Smooth muscle cell (in vitro differentiated cells): ENCODE data around the gene MYO15A. TPM values are rescaled to one million over a fixed set of nuclear protein-coding genes. Genes with fewer than 3 reads are reported as not detected.

Source experiments
- DNase-seq: peaks from one replicate; lab custom pipeline; 2025; ENCODE audit not compliant: unreplicated experiment; lab: John Stamatoyannopoulos, UW
- H2AFZ ChIP-seq: fragments of 200-600 bp; sonication (generic); 2 replicates; pipeline ENCODE4 v1.6.0; 2016; ENCODE audit warnings: antibody characterized with exemption, low read depth, mild to moderate bottlenecking
- H3F3A ChIP-seq: fragments of 200-600 bp; sonication (generic); 2 replicates; pipeline ENCODE4 v1.6.0; 2017; ENCODE audit warnings: antibody characterized with exemption, low read depth
- H3K27ac ChIP-seq: fragments of 200-600 bp; sonication (generic); 2 replicates; pipeline ENCODE4 v1.5.1; 2016; ENCODE audit warnings: low read depth, mild to moderate bottlenecking
- H3K27me3 ChIP-seq: fragments of 200-600 bp; sonication (generic); 2 replicates; pipeline ENCODE4 v1.6.1; 2016; ENCODE audit warnings: low read depth, mild to moderate bottlenecking
- H3K36me3 ChIP-seq: fragments of 200-600 bp; sonication (generic); 2 replicates; pipeline ENCODE4 v1.5.1; 2016; ENCODE audit warnings: low read depth
- H3K4me1 ChIP-seq: fragments of 200-600 bp; sonication (generic); 2 replicates; pipeline ENCODE4 v1.5.1; 2016; ENCODE audit warnings: low read depth
- H3K4me2 ChIP-seq: fragments of 200-600 bp; sonication (generic); 2 replicates; pipeline ENCODE4 v1.6.0; 2016; ENCODE audit warnings: mild to moderate bottlenecking
- H3K4me3 ChIP-seq: fragments of 200-600 bp; sonication (generic); 2 replicates; pipeline ENCODE4 v1.5.1; 2016; ENCODE audit warnings: mild to moderate bottlenecking
- H3K79me2 ChIP-seq: fragments of 200-600 bp; sonication (generic); 2 replicates; pipeline ENCODE4 v1.6.0; 2016; ENCODE audit warnings: low read depth, mild to moderate bottlenecking
- H3K9ac ChIP-seq: fragments of 200-600 bp; sonication (generic); 2 replicates; pipeline ENCODE4 v1.6.0; 2016; ENCODE audit warnings: low read depth
- H3K9me3 ChIP-seq: fragments of 200-600 bp; sonication (generic); replicated peaks from 2 replicates; pipeline ENCODE4 v1.5.1; 2016; ENCODE audit warnings: low read depth
- H4K20me1 ChIP-seq: fragments of 200-600 bp; sonication (generic); 2 replicates; pipeline ENCODE4 v1.6.0; 2016; ENCODE audit warnings: low read depth
- WGBS: methylation state at CpG from one replicate; pipeline ENCODE4 v1.1.7; 2016; ENCODE audit warnings: low lambda C conversion rate; 5-methylcytosine and 5-hydroxymethylcytosine counted together
- polyA plus RNA-seq: library from polyadenylated mRNA; unstranded; fragments of >200 nt; fragmentation: Nextera tagmentation; extraction: Ambion mirVana; gene quantifications from 2 replicates; pipeline ENCODE4 v1.2.1, GENCODE V29; 2016
- total RNA-seq: library from RNA; depleted of rRNA; stranded (reverse); fragments of >200 nt; gene quantifications from 2 replicates; pipeline ENCODE4 v1.2.3, GENCODE V29; 2014
- TF ChIP-seq, protein P1 (sequence below): fragments of 200-600 bp; sonication (generic); IDR thresholded peaks from 2 replicates; pipeline ENCODE4 v1.5.1; 2017; ENCODE audit warnings: borderline replicate concordance, mild to moderate bottlenecking, antibody characterized with exemption; ENCODE audit not compliant: insufficient read depth, poor library complexity, severe bottlenecking

Gene MYO15A
- total and polyA plus RNA-seq, 2 experiments from 2014 or later = 2.0 to 3.6 TPM

DNA sequence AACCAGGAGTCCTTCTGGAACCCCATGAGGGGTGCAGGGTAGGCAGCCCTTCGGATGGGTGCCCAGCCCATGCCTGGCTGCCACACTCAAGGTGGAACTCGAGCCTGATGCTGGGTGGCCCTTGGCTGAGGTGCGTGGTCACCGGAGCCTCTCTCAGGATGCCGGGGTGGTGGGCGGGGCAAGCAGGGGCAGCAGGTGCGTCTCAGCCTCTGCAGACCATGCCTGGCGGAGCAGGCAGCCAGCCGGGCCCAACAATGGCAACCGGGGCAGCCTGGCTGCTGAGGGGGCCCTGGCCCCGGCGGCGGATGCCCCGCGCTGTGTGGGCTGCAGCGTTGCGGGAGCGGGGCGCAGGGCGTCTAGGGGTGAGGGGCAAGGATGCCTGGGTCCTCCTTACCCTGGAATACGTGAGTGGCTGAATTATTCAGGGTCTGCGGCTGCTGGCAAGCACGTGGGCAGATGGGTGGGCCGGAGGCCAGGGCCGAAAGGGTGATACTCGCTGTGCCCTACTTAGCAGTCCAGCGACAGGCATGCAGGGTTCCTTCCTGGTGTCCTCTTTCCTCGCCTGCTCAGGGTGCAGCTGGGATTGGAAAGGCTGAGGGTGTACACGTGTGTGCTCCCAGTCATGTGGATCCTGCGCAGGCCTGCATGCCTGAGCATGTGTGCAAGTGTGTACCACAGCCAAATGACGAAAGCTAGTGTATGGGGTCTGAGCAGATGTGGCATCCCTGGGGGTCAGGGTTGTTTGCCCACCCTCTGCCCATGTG lies 14.6 kb downstream of the MYO15A start:
- Histone ChIP-seq H3K27me3 (no peaks in the 10 kb centered on the region), H3K9ac (no peak overlapping the region), H3K79me2 (no peaks in the 10 kb centered on the region)

DNA sequence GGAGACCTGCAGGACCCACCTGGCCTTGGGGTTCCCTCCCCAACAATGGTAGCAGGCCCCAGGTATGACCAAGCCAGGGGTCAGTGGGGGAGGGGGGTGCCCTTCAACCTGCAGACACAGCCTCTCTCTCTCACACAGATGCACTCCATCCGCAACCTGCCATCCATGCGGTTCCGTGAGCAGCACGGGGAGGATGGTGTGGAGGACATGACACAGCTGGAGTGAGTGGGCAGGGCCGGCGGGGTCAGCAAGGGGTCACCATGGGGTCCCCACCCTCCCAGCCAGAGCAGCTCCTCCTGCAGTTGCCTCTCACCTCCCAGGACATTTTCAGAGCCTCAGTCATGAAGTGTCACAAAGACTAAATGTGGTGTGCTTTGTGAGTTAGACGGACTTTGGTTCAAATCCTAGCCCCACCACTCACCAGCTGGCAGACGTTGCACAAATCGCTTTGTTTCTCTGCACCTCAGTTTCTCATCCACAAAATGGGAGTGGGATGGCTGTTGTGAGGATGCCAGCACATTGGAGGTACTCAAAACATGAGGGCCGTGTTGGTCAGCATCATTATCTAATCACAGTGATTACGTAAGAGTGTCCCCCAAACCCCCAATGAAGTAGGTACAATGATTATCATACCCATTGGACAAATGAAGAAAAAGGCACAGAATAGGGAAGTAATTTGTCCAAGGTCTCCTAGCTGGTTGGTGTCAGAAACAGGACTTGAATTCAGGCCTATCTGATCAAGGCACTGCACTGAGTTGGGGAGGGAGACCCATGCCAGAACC lies 16.0 kb downstream of the MYO15A start:
- 93% methylated on average over 11 of the region's 11 CpGs for WGBS
- Histone ChIP-seq H3F3A (no peaks in the 10 kb centered on the region), H3K4me3 (no peak overlapping the region), H3K79me2 (no peaks in the 10 kb centered on the region), H3K4me1 (no peaks in the 10 kb centered on the region), H3K36me3 (no peaks in the 10 kb centered on the region), H2AFZ (no peak overlapping the region), H3K27me3 (no peaks in the 10 kb centered on the region), H4K20me1 (no peaks in the 10 kb centered on the region), H3K27ac (no peak overlapping the region), H3K9me3 (no peaks in the 10 kb centered on the region), H3K9ac (no peak overlapping the region), H3K4me2 (no peak overlapping the region)
- TF ChIP-seq, protein P1, sequence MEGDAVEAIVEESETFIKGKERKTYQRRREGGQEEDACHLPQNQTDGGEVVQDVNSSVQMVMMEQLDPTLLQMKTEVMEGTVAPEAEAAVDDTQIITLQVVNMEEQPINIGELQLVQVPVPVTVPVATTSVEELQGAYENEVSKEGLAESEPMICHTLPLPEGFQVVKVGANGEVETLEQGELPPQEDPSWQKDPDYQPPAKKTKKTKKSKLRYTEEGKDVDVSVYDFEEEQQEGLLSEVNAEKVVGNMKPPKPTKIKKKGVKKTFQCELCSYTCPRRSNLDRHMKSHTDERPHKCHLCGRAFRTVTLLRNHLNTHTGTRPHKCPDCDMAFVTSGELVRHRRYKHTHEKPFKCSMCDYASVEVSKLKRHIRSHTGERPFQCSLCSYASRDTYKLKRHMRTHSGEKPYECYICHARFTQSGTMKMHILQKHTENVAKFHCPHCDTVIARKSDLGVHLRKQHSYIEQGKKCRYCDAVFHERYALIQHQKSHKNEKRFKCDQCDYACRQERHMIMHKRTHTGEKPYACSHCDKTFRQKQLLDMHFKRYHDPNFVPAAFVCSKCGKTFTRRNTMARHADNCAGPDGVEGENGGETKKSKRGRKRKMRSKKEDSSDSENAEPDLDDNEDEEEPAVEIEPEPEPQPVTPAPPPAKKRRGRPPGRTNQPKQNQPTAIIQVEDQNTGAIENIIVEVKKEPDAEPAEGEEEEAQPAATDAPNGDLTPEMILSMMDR = no peak
- no peak for DNase-seq

More for the DNA sequence above, 14.6 kb downstream of the MYO15A start:
- no peaks in the 10 kb centered on the region for H3K9me3 ChIP-seq
- no peaks in the 10 kb centered on the region for H4K20me1 ChIP-seq
- no peak overlapping the region for H3K4me2 ChIP-seq
- DNase-seq = no peak
- H3F3A ChIP-seq = no peaks in the 10 kb centered on the region
- H3K36me3 ChIP-seq = no peaks in the 10 kb centered on the region
- no peaks in the 10 kb centered on the region for H3K4me1 ChIP-seq
- TF ChIP-seq, protein P1 = no peak
- no peak overlapping the region for H3K4me3 ChIP-seq
- 91% methylated on average over 31 of the region's 31 CpGs for WGBS
- H2AFZ ChIP-seq = no peak overlapping the region
- H3K27ac ChIP-seq = no peak overlapping the region

DNA sequence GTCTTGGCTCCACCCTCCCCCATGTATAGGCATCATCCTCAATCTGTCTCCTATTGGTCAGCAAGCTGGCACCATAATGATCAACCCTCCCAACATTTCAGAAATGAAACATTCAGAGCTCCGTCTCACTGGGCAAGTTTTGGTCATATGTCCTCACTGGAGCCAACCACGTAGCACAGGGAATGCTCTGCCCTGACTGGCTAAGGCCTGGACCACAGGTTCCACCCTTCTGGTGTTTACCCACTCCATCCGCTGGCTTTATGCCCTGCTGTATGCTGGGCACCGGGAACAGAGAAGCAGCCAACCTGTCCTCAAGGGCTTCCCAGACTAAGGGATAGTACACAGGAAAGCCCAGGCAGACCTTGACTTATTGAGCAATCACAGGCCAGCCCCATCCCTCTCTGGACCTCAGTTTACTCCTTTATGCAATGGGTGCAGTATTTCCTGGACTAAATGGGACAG lies 20.5 kb downstream of the MYO15A start:
- WGBS = 93% methylated on average over 4 of the region's 4 CpGs
- Histone ChIP-seq H3F3A (no peaks in the 10 kb centered on the region), H3K27me3 (no peaks in the 10 kb centered on the region), H3K4me2 (no peak overlapping the region), H3K27ac (no peak overlapping the region), H3K79me2 (no peaks in the 10 kb centered on the region), H3K9me3 (no peaks in the 10 kb centered on the region), H3K4me1 (no peaks in the 10 kb centered on the region), H2AFZ (no peak overlapping the region), H4K20me1 (no peaks in the 10 kb centered on the region), H3K9ac (no peak overlapping the region), H3K4me3 (no peak overlapping the region), H3K36me3 (no peaks in the 10 kb centered on the region)
- TF ChIP-seq, protein P1 = no peak
- DNase-seq = no peak
